Activated effector memory CD4-positive, alpha-beta T cell treated with Interleukin-2 at 50 U/mL for 16 hours (primary cell): ENCODE measurements around the gene SDK2.

ENCODE experiments used
- DNase-seq: peaks from one replicate; pipeline ENCODE4 v3.0.0-alpha.2; 2020

The SDK2 gene

GRCh38 chr17:73531158-73531557 is 113.1 kb downstream of the SDK2 start:
- no peak for DNase-seq

DNA sequence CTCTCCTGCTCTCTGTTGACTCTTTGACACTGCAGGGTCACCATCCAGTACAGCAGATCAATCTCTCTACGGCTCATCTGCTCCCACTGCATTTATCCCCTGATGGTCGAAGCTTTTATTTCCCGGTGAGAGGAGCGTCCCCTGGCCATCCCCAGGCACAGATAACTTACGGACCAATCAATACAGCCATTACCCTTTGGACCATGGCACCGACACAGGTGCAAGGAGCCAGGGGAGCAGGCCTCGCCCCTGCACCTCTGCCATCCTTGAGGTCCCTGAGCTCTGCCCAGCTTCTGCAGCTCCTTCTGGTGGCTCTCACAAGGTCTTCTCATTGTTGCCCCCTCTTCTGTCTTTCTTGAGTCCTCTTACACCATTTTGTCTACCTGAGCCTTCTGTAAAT is 115.6 kb downstream of the SDK2 start:
- DNase-seq = no peak

- no peak for DNase-seq
These were observed 117.3 kb downstream of the SDK2 start for GRCh38 chr17:73526952-73527351.

DNA sequence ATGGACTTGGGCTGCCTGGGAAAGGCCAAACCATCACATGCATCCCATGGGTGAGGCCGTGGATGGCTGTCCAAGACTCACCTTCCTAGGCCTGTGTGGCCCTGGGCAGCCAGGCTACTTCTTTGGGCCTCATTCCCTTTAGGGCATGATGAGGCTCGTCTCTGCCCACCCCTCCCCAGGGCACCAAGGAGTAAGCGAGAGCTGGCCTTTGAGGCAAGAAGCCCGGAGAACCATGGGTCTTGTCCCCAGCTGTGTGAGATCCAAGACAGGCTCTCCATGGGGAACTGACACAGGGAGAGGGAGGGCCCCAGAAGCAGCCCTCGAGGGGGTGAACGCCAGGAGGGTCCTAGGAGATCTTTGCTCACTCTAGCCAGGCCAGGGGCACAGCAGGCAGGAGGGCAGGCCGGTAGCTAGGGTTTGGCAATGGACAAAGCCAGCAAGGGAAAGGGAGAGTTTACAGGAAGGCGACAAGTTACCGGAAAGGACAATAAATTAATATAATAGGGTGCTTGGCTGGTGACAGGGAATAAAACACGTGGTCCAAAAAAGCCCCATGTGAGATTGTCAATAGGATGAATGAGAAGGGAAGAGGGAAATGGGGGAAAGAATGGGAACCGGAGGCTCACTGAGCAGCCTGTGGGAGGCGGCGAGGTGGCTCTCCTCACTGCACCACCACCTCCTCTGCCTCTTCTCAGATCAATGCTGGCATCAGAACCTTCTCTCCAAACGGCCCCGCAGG is 119.1 kb downstream of the SDK2 start:
- no peak for DNase-seq

DNA sequence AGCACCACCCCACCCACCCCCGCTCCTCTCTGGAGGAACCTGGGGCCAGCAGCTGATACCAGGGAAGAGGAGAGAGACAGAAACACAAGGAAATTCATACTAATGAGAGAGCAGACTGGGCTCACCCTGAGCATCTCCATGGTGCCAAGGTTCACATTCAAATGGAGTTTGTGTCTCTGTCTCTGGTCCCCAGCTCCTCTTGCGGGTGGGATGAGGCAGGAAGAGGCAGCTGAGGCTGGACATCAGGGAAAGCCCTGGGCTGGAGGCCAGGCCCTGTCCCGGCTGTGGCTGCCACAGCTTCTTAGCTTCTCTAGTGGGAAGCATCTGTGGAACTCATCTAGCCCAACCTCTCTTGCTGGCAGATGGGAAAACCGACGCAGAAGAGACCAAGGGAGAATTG is 121.5 kb downstream of the SDK2 start:
- no peak for DNase-seq

DNA sequence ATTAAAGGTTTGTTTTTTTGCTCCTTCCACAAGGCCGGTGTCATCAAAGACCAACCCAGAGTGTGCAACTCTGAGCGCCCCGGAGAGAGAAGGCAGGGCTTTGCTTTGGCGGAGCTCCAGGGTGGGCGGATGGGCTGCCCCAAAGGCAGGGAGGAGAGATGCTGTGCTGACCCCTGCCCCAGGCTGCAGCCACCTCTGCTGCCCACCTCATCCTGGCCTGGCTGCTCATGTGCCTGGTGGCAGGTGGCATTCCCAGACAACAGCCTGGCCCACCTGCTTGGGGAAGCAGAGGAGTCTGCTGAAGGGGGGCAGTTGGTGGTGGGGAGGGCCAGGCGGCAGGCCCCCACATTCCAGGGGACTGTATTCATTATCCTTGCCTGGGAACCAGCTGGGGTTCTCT is 122.1 kb downstream of the SDK2 start:
- no peak for DNase-seq

GRCh38 chr17:73521376-73521775 is 122.9 kb downstream of the SDK2 start:
- no peak for DNase-seq

- no peak for DNase-seq
These were observed 123.9 kb downstream of the SDK2 start for GRCh38 chr17:73520369-73520761.

GRCh38 chr17:73519714-73520368 is 124.4 kb downstream of the SDK2 start:
- no peak for DNase-seq

- no peak for DNase-seq
These were observed 125.2 kb downstream of the SDK2 start for GRCh38 chr17:73519011-73519410.

DNA sequence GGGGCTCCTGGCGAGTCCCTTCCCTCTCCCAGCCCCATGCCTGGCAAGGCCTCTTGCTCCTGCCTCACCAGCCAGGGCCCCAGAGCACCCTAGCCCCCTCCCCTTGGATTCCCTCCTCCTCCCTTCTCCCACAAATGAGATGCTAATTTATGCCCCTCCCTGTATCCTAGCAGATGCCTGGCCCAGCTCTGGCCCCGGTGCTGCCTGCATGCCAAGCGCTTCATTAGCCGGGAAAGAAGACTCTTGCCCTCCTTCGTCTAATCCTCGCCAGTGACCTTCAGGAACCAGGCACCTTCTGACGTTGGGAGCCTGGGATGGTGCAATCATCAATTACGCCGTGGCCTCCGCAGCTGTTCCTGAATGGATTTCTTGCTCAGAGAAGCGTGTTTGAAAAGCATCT is 127.8 kb downstream of the SDK2 start:
- no peak for DNase-seq

DNA sequence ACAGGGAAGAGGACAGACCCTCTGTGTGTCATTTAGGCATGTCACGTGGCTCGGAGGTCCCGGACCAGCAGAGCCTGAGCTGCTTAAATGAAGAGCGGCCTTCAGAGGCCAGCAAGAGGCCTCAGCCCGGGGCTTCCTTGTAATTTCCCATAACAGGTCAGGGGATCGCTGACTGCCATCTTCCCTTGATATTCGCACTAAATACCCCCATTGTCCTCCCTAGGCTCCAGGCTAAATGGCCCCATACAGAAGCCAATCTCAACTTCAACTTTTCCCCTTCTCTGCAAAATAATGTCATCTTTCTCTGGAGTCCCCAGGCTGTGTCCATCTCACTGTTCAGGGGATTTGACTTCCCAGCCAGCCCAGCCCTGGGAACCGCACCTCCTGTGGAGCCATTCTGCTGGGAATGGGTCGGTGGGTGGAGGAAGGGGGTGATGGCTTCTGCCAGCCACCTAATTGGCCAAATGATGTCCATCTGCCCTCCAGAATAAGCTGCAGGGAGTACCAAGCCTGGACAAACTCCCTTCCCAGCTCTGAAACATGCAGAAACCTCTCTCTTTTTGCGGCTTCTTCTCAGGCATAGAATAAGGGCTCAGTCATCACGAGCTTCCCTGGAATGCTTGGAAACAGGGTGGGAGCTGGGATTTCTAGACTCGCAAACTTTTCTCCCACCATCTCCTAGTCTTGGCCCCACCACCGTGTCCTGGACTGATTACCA is 129.9 kb downstream of the SDK2 start:
- DNase-seq = no peak

DNA sequence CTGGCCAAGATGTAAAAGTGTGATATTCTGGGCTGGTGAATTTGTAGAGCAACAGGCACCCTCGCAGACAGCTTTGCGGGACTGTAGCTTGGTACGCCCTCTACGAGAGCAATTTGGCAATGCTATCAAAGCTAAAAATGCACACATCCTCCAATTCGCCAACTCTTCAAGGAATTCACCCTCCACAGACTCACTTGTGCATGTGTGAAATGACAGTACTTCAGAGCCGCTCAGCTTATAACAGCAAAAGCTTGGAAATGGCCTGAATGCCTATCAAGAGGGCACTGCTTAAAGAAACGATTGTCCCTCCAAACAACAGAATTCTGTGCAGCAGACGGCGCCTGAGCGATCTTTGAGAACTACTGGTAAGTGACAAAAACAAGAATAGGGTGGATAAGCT is 130.8 kb downstream of the SDK2 start:
- DNase-seq = no peak

GRCh38 chr17:73511719-73512115 is 132.5 kb downstream of the SDK2 start:
- no peak for DNase-seq

GRCh38 chr17:73510981-73511718 is 133.1 kb downstream of the SDK2 start:
- DNase-seq = no peak

DNA sequence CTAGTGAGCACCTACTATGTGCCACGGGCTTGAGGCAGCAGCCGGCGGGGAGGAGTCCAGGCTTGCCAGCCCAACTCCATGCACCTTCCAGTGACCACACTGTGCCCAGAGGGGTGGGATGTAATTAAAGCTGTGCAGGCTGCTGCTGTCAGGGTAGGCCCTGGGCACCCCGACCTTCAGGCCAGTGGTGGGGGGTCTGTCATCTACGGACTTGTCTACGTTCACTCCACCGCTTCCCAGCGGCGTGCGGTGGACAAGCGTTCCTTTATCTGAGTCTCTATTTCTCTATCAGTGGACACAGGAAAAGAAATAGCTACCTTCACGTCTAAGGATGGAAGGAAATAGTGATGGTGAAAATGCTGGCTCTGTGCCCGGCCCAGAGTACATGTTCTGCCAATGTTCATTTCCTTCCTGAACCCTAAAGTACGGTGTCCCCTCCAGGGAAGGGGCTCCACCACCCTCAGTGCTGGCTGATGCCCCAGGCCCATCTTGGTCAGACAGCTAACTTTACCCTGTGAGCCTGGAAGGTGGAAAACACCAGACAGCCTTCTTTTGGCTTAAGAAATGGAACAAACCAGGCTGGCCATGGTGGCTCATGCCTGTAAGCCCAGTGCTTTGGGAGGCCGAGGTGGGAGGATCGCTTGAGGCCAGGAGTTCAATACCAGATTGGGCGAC is 135.2 kb downstream of the SDK2 start:
- DNase-seq = no peak

DNA sequence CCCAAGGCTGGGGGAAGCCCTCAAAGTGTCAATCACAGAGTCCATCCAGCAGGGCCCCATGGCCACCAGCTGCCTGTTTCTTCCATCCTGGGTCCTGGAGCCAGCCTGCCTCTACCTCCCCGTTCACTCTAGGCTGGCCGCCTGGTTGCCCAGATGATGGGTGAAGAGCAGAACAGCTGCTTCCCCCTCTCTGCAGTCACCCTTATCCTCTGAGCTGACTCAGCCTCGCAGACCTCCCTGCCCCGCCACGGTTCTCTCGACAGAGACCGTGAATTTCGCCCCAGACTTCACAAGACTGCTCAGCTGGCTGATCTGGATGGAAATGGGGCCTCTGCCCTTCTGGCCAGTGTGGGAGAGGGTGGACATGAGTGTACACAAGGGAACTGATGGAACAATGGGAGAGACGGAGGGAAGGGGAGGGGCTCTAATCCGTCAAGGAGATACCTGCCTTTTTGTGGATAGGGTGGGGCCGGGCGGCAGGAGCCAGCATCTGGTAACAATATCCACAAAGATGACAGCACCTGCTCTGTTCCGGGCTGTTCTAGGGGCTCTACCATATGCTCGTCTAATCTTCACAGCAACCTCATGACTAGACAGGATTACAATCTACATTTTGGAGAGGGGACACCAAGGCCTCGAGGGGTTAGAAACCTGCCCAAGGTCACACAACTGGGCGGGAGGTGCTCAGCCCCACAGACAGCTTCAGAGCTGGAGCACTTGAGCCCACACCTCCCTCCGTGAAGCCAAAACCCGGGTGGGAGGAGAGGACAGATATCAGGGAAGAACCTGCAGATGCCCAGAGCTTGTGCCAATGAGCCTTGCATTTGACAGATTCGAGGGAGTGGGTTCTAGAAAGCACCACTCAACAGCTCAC is 136.0 kb downstream of the SDK2 start:
- no peak for DNase-seq

- DNase-seq = no peak
These were observed 137.5 kb downstream of the SDK2 start for GRCh38 chr17:73506470-73507435.

DNA sequence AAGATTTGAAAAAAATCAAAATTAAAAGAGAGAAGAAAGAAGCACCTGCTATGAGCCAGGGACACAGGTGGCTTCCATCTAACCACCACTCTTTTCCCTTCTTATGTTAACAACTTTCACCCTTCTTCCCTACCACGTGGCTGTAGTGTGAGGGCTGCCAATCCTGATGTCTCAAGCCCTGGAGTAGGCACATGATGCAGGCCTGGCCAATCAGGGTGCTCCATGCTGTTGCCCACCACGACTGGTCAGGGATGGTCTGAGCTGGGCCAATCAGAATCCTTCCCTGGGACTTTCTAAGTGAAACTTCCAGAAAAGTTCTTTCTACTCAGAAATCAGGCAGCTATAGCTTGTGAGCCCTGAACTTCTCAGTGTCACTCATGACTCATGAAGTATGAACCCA is 140.7 kb downstream of the SDK2 start:
- no peak for DNase-seq

DNA sequence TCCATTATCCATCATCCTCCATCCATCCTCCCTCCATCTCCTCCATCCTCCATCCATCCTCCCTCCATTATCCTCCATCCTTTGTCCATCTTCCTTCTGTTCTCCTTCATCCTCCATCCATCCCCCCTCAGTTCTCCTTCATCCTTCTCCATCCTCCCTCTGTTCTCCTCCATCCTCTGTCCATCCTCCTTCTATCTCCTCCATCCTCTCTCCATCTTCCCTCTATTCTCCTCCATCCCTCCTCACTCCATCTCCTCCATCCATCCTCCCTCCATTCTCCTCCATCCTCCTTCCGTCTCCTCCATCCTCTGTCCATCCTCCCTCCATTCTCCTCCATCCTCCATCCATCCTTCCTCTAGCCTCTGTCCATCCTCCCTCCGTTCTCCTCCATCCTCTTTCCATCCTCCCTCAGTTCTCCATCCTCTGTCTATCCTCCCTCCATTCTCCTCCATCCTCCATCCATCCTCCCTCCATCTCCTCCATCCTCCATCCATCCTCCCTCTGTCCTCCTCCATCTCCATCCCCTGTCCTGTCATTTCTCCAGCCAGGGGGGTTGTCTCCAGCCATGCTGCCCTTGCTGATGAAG is 143.7 kb downstream of the SDK2 start:
- DNase-seq = no peak
